Liver (tissue), 9 donors: ENCODE results near the gene APBA3. TPM values are rescaled to one million over a fixed set of nuclear protein-coding genes. Genes with fewer than 3 reads are reported as not detected.
A peak's percentile ranks its signal among the peaks of the same experiment; 100 is the strongest.

ENCODE experiments used
- DNase-seq: peaks from one replicate; pipeline ENCODE4 v3.0.0-alpha.2; 2017; ENCODE audit warnings: low spot score
- H3K27ac ChIP-seq, 2 donors: one replicate each; pipeline ENCODE4 v1.7.0; 2013; ENCODE audit warnings: inconsistent platforms in 2 of 2, low read length in 2 of 2, control low read depth in 1 of 2, low read depth in 1 of 2, mild to moderate bottlenecking in 1 of 2
- H3K27me3 ChIP-seq, 4 donors: one replicate each; pipeline versions ENCODE4 v1.6.1 to v1.7.0; 2013; ENCODE audit warnings: low read length in 3 of 4, inconsistent platforms in 1 of 4, mild to moderate bottlenecking in 1 of 4, moderate library complexity in 1 of 4; ENCODE audit not compliant: control insufficient read depth in 4 of 4, insufficient read depth in 4 of 4
- H3K36me3 ChIP-seq, 4 donors: one replicate each; pipeline versions ENCODE4 v1.6.1 to v1.7.0; 2013; ENCODE audit warnings: low read length in 3 of 4, mild to moderate bottlenecking in 3 of 4, low read depth in 1 of 4, moderate library complexity in 1 of 4; ENCODE audit not compliant: control insufficient read depth in 4 of 4, insufficient read depth in 3 of 4
- H3K4me1 ChIP-seq, 4 donors: one replicate each; pipeline versions ENCODE4 v1.6.1 to v1.7.0; 2013; ENCODE audit warnings: low read length in 3 of 4, mild to moderate bottlenecking in 3 of 4, moderate library complexity in 1 of 4; ENCODE audit not compliant: control insufficient read depth in 4 of 4, insufficient read depth in 4 of 4
- H3K4me3 ChIP-seq, 3 donors: one replicate each; pipeline versions ENCODE4 v1.6.1 to v1.7.0; 2013; ENCODE audit warnings: low read length in 3 of 3, control low read depth in 1 of 3, low read depth in 1 of 3, mild to moderate bottlenecking in 1 of 3
- H3K9ac ChIP-seq, 2 donors: one replicate each; pipeline ENCODE4 v1.7.0; 2013; ENCODE audit warnings: low read length in 2 of 2, mild to moderate bottlenecking in 2 of 2, moderate library complexity in 2 of 2, control low read depth in 1 of 2, low read depth in 1 of 2
- H3K9me3 ChIP-seq, 4 donors: one replicate each; pipeline versions ENCODE4 v1.6.1 to v1.7.0; 2013; ENCODE audit warnings: low read length in 3 of 4; ENCODE audit not compliant: control insufficient read depth in 4 of 4
- EGR1 ChIP-seq, 2 donors: IDR thresholded peaks; 2 replicates each; pipeline ENCODE4 v1.6.1; 2016 to 2018; ENCODE audit warnings: antibody characterized with exemption in 2 of 2, low read depth in 2 of 2
- FOXA1 ChIP-seq: IDR thresholded peaks from 2 replicates; pipeline ENCODE4 v1.6.1; 2016; ENCODE audit warnings: antibody characterized with exemption
- HNF4A ChIP-seq, 2 donors: conservative IDR thresholded peaks; 2 replicates each; pipeline ENCODE4 v1.6.1; 2016; ENCODE audit warnings: antibody characterized with exemption in 2 of 2, mild to moderate bottlenecking in 2 of 2
- MAX ChIP-seq: IDR thresholded peaks from 2 replicates; pipeline ENCODE4 v1.6.1; 2016; ENCODE audit warnings: antibody characterized with exemption
- NR2F2 ChIP-seq: IDR thresholded peaks from 2 replicates; pipeline ENCODE4 v1.6.1; 2016; ENCODE audit warnings: antibody characterized with exemption
- RAD21 ChIP-seq, 2 donors: IDR thresholded peaks; 2 replicates each; pipeline ENCODE4 v1.6.1; 2016; ENCODE audit warnings: antibody characterized with exemption in 2 of 2, mild to moderate bottlenecking in 2 of 2
- RXRA ChIP-seq, 2 donors: IDR thresholded peaks; 2 replicates each; pipeline ENCODE4 v1.6.1; 2017 to 2018; ENCODE audit warnings: antibody characterized with exemption in 2 of 2, mild to moderate bottlenecking in 1 of 2
- SP1 ChIP-seq: IDR thresholded peaks from 2 replicates; pipeline ENCODE4 v1.6.1; 2018; ENCODE audit warnings: antibody characterized with exemption, mild to moderate bottlenecking
- YY1 ChIP-seq: IDR thresholded peaks from 2 replicates; pipeline ENCODE4 v1.6.1; 2016; ENCODE audit warnings: antibody characterized with exemption, mild to moderate bottlenecking
- ZBTB33 ChIP-seq: IDR thresholded peaks from 2 replicates; pipeline ENCODE4 v1.6.1; 2016; ENCODE audit warnings: antibody characterized with exemption
- WGBS: extraction: QIAGEN DNeasy Blood & Tissue Kit; methylation state at CpG from one replicate; pipeline ENCODE4 v1.1.7; 2013; 5-methylcytosine and 5-hydroxymethylcytosine counted together
- polyA plus RNA-seq, 2 donors: library from polyadenylated mRNA; stranded (reverse) in 1 of 2; unstranded in 1 of 2; fragments of 200-250 nt in 1 of 2; fragments of >200 nt in 1 of 2; fragmentation: Nextera tagmentation in 1 of 2; extraction: Ambion mirVana in 1 of 2; gene quantifications; one replicate each; pipeline versions ENCODE4 v1.2.1 to v1.2.3, GENCODE V29; 2013 to 2015
- total RNA-seq, 2 donors: library from RNA; depleted of rRNA; stranded (reverse); fragments of >200 nt; gene quantifications; one replicate each; pipeline ENCODE4 v1.2.3, GENCODE V29; 2014
- TF ChIP-seq, protein P1 (sequence below): fragments of 150-350 bp; IDR thresholded peaks from 2 replicates; pipeline ENCODE4 v1.5.1; 2017; ENCODE audit warnings: improper control_type of control experiment, low read depth, low read length; ENCODE audit not compliant: missing input control
- donor health status: healthy.
- donor health status: healthy.
- donor health status: healthy.
- donor health status: healthy.
- donor health status: healthy.

Gene APBA3
- total and polyA plus RNA-seq, 4 donors: 6.4 to 24.3 (median 10.7) TPM

DNA sequence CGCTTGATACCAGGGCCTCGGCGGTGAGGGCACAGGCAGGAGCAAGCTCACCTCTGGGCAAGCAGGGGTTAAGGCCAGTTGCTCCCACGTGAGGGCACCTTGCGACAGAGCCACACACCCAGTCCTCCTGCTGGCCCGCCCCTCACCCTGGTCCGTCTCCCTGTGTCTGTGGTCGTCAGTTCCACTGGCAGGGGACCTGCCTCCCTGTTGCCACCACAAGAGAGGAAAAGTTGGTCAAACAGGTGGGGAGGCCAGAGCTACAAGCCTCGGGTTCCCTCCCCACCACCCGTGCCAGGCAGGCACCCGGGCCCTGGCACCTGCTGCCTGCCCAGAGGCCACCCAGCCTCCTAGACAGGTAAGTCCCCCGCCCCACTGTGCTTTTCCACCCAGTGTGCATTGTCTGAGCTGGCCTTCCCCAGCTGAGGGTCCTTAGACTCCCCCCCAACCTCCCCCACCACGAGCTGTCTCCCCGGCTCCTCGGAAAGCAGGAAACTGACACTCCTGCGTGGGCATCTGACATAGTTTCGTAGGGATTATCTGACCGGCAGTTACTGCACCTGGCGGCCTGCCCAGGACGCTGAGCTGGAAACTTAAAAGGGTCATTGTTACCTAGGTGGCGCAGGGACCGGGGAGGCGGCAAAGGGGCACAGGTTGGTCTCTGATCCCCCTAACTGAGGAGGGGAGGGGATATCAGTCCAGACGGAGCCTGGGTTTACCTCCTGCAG, 53.1 kb downstream of the APBA3 start, which contains the start of gene TJP3:
TJP3 (plus strand) TSS at position 178 of the 725 bp plus-strand sequence. CDS start 20,049 bp downstream, outside the sequence.
- peak; percentile 65 for DNase-seq
- Histone ChIP-seq H3K27me3 (no peaks in the 10 kb centered on the region), H3K4me1 (peaks cover 8 to 40% (median 26%) of the 10 kb centered on the region in 4 donors)

DNA sequence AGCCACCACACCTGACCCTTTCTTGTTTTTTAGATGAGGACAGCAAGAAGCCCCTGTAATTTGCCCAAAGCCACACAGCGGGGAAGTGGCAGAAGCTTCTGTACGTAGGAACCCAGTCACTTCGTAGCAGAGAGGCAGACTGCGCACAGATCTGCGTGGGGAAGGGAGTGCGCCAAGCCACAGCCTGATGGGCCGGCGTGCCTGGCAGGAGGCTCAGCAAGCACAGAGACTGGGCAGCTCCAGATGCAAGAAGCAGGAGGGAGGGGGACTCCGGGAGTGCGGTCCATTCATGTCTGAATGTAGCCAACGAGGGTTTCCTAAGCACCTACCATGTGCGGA, 53.7 kb downstream of the APBA3 start:
- H3K27ac ChIP-seq: peak overlapping the region; percentile 90 to 95
- H3K36me3 ChIP-seq: no peaks in the 10 kb centered on the region

More for the DNA sequence above, 53.1 kb downstream of the APBA3 start, which contains the start of gene TJP3:
- peak within 1 kb of the TSS; percentile 33 to 76 (median 75) for H3K4me3 ChIP-seq
- WGBS: 16% methylated on average over 24 of the region's 24 CpGs
- peak within 1 kb of the TSS; percentile 90 to 95 for H3K27ac ChIP-seq
- TF ChIP-seq HNF4A (conservative IDR thresholded peaks at IDR 0.05): peak; percentile 8 to 29
- TF ChIP-seq YY1: peak; percentile 24
- no peak for TF ChIP-seq SP1
- no peak for TF ChIP-seq ZBTB33
- no peak for TF ChIP-seq EGR1 (IDR thresholded peaks at IDR 0.05; ENCODE audit: low read depth in 2 of 2)
- TF ChIP-seq, protein P1, sequence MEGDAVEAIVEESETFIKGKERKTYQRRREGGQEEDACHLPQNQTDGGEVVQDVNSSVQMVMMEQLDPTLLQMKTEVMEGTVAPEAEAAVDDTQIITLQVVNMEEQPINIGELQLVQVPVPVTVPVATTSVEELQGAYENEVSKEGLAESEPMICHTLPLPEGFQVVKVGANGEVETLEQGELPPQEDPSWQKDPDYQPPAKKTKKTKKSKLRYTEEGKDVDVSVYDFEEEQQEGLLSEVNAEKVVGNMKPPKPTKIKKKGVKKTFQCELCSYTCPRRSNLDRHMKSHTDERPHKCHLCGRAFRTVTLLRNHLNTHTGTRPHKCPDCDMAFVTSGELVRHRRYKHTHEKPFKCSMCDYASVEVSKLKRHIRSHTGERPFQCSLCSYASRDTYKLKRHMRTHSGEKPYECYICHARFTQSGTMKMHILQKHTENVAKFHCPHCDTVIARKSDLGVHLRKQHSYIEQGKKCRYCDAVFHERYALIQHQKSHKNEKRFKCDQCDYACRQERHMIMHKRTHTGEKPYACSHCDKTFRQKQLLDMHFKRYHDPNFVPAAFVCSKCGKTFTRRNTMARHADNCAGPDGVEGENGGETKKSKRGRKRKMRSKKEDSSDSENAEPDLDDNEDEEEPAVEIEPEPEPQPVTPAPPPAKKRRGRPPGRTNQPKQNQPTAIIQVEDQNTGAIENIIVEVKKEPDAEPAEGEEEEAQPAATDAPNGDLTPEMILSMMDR: no peak
- TF ChIP-seq RXRA (IDR thresholded peaks at IDR 0.05): peak; percentile 15 to 31
- no peak for TF ChIP-seq FOXA1
- no peak for TF ChIP-seq NR2F2
- H3K9me3 ChIP-seq: no peaks in the 10 kb centered on the region
- H3K9ac ChIP-seq: peak within 1 kb of the TSS; percentile 34 to 35
- H3K36me3 ChIP-seq: no peaks in the 10 kb centered on the region

More for the DNA sequence above, 53.7 kb downstream of the APBA3 start:
- Histone ChIP-seq H3K9ac (no peak overlapping the region), H3K4me1 (peaks cover 8 to 35% (median 22%) of the 10 kb centered on the region in 4 donors), H3K4me3 (peak overlapping the region; percentile 33 to 76 (median 75)), H3K9me3 (no peaks in the 10 kb centered on the region), H3K27me3 (no peaks in the 10 kb centered on the region)
- TF ChIP-seq NR2F2 (no peak), MAX (no peak), SP1 (no peak), RXRA (IDR thresholded peaks at IDR 0.05) (no peak), RAD21 (IDR thresholded peaks at IDR 0.05) (no peak), HNF4A (conservative IDR thresholded peaks at IDR 0.05) (no peak)
- TF ChIP-seq, protein P1: no peak
- DNase-seq: no peak
- 43% methylated on average over 12 of the region's 12 CpGs for WGBS
